Hepatocyte (in vitro differentiated cells): ENCODE results near the gene HADHA.

Source experiments
- CTCF ChIP-seq: fragments of 200-600 bp; sonication (generic); IDR thresholded peaks from 2 replicates; pipeline ENCODE4 v1.5.1; 2016; ENCODE audit warnings: antibody characterized with exemption, mild to moderate bottlenecking; ENCODE audit not compliant: poor library complexity
- EZH2 ChIP-seq: fragments of 200-600 bp; sonication (generic); IDR thresholded peaks from 2 replicates; pipeline ENCODE4 v1.6.1; 2016; ENCODE audit warnings: antibody characterized with exemption, mild to moderate bottlenecking, borderline replicate concordance

GRCh38 chr2:26178246-26178645 is 66.2 kb downstream of the HADHA start:
- TF ChIP-seq CTCF = no peak
- TF ChIP-seq EZH2 = no peak
